LNCaP clone FGC (cell line): Measurements from ENCODE around the gene RPL10.

Experiments
- DNase-seq: peaks from one replicate; pipeline ENCODE4 v3.0.0-alpha.2; 2011; ENCODE audit warnings: low read depth
- H3K4me3 ChIP-seq: 2 replicates; pipeline ENCODE4 v1.5.1; 2011; ENCODE audit warnings: mild to moderate bottlenecking, low read depth, low read length, control low read depth
- TF ChIP-seq, protein P1 (sequence below): IDR thresholded peaks from 2 replicates; pipeline ENCODE4 v1.5.1; 2012; ENCODE audit warnings: mild to moderate bottlenecking; ENCODE audit not compliant: control insufficient read depth, insufficient read depth; ENCODE audit errors: extremely low read depth

RPL10 gene

DNA sequence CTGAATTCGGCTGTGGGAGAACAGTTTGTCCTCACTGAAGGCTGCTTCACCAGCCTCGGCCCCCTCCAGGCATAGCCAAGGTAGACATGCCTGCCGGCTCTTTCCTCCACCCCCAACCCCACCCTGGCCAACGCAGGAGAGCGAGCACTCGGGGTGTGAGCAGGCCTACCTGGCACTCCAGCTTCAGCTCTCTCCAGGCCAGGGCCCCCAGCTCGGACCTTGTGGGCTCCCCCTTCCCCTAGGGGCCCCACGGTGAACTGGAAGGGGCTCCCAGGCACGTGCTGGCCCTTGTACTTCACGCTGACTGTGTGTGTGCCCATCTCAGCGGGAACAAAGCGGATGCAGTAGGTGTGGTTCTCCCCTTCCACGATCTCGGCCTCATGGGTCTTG is 46.2 kb upstream of the RPL10 start:
- no peak overlapping the region for H3K4me3 ChIP-seq
- TF ChIP-seq, protein P1, sequence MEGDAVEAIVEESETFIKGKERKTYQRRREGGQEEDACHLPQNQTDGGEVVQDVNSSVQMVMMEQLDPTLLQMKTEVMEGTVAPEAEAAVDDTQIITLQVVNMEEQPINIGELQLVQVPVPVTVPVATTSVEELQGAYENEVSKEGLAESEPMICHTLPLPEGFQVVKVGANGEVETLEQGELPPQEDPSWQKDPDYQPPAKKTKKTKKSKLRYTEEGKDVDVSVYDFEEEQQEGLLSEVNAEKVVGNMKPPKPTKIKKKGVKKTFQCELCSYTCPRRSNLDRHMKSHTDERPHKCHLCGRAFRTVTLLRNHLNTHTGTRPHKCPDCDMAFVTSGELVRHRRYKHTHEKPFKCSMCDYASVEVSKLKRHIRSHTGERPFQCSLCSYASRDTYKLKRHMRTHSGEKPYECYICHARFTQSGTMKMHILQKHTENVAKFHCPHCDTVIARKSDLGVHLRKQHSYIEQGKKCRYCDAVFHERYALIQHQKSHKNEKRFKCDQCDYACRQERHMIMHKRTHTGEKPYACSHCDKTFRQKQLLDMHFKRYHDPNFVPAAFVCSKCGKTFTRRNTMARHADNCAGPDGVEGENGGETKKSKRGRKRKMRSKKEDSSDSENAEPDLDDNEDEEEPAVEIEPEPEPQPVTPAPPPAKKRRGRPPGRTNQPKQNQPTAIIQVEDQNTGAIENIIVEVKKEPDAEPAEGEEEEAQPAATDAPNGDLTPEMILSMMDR: no peak
- DNase-seq: no peak

- TF ChIP-seq, protein P1: no peak
- no peak for DNase-seq
- H3K4me3 ChIP-seq: no peak overlapping the region
Measured at GRCh38 chrX:154352466-154352865, 45.7 kb upstream of the RPL10 start.

DNA sequence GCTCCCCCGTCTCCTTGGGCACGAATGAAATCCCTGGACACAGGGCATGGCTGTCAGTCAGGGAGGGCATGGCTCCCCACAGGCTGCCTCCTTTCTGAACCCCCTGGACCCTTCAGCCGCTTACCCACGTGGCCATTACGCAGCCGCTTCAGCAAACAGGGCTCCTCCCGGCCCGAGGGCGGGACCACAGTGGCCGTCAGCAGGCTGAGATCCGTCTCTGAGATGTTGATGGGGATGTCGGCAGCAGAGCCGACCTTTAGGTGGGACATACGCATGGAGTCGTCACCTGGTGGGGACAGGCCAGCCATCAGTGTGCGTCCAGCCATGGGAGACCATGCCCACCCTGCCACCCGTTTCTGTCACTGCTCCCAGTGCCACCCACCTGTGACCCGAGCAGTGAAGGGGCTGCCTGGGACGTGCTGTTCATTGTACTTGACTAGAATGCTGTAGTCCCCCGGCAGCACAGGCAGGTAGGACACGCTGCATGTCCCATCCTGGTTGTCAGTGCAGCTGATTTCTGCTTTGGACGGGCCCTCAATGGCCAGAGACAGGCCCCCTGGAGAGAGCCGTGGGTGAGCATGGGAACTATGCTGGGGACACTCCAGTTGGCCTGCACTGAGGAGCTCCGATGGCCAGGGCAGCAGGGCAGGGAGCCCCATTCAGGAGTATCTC is 44.9 kb upstream of the RPL10 start:
- TF ChIP-seq, protein P1: no peak
- H3K4me3 ChIP-seq: no peak overlapping the region
- DNase-seq: no peak

DNA sequence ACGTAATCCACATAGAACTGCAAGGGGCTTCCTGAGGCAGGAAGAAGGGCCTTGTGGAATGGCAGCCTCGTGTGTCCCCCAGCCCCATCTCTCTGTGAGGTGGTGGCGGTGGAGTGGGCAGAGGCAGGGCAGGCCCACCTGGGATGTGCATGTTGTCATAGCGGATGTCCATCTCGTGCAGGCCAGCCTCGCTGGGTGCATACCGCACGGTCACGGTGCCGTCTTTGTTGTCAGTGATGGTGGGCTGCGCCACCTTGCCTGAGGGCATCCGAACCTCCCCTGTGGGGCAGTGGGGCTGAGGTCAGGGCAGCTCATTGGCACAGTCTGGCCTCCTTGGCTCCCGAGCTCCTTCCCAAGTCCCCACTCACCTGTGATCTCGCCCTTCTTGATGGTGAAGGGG is 44.2 kb upstream of the RPL10 start:
- no peak overlapping the region for H3K4me3 ChIP-seq
- TF ChIP-seq, protein P1: no peak
- no peak for DNase-seq

DNA sequence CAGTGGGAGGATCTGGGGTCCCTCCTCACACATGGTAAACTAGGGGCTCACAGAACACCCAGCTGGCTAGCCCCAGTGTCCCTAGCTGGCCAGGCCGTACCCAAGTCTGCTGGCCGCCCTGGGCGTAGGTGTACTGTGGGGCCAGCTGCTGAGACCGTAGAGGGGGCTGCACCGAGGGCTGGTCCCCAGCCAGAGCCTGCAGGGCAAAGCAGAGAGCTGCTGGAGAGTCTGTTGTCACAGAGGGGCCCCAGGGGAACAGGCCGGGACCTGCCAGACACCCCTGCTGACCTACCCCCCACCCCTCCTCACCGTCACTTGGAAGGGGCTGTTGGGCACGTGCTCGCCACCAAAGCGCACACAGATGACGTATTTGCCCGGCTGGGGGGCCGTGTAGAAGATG is 43.7 kb upstream of the RPL10 start:
- DNase-seq: no peak
- H3K4me3 ChIP-seq: no peak overlapping the region
- TF ChIP-seq, protein P1: no peak

GRCh38 chrX:154355094-154355775 is 42.9 kb upstream of the RPL10 start:
- TF ChIP-seq, protein P1: no peak
- DNase-seq: no peak

GRCh38 chrX:154355776-154356140 is 42.4 kb upstream of the RPL10 start:
- TF ChIP-seq, protein P1: no peak
- DNase-seq: no peak
- no peak overlapping the region for H3K4me3 ChIP-seq

More at GRCh38 chrX:154355094-154355775, 42.9 kb upstream of the RPL10 start:
- no peak overlapping the region for H3K4me3 ChIP-seq
